Osteocyte (in vitro differentiated cells): ENCODE results near the gene XKR3. TPM values are rescaled to one million over a fixed set of nuclear protein-coding genes. Genes with fewer than 3 reads are reported as not detected.
"Not testable (repeated sequence)": the region's sequence is repeated elsewhere in the genome, so short reads cannot be mapped to it uniquely, and the experiment has no call there.

Experiments used
- DNase-seq: peaks from one replicate; pipeline ENCODE4 v3.0.0; 2021; ENCODE audit warnings: mixed read lengths; ENCODE audit not compliant: unreplicated experiment; ENCODE audit errors: extremely low spot score
- H3K27ac Mint-ChIP-seq: one replicate; pipeline ENCODE4 v1.8.0; 2021; ENCODE audit warnings: mild to moderate bottlenecking, mixed read lengths; ENCODE audit not compliant: unreplicated experiment
- H3K27me3 Mint-ChIP-seq: one replicate; pipeline ENCODE4 v1.8.0; 2021; ENCODE audit warnings: mixed read lengths; ENCODE audit not compliant: unreplicated experiment
- H3K36me3 Mint-ChIP-seq: one replicate; pipeline ENCODE4 v1.8.0; 2021; ENCODE audit warnings: mixed read lengths; ENCODE audit not compliant: unreplicated experiment
- H3K4me1 Mint-ChIP-seq: one replicate; pipeline ENCODE4 v1.8.0; 2021; ENCODE audit warnings: mixed read lengths; ENCODE audit not compliant: unreplicated experiment
- H3K4me3 Mint-ChIP-seq: one replicate; pipeline ENCODE4 v1.8.0; 2021; ENCODE audit warnings: mild to moderate bottlenecking, moderate library complexity, mixed read lengths; ENCODE audit not compliant: unreplicated experiment
- H3K9me3 Mint-ChIP-seq: one replicate; pipeline ENCODE4 v1.8.0; 2021; ENCODE audit warnings: mixed read lengths; ENCODE audit not compliant: unreplicated experiment
- total RNA-seq: library from RNA; stranded (reverse); gene quantifications from 2 replicates; pipeline ENCODE4 v1.2.1, GENCODE V29; 2021
- TF ChIP-seq, protein P1 (sequence below): fragments of 200-600 bp; sonication (generic); IDR thresholded peaks from 2 replicates; pipeline ENCODE4 v1.5.0; 2021; ENCODE audit warnings: antibody characterized with exemption, mild to moderate bottlenecking, moderate library complexity

XKR3 gene
- total RNA-seq, 1 donor from 2014 or later = not detected

DNA sequence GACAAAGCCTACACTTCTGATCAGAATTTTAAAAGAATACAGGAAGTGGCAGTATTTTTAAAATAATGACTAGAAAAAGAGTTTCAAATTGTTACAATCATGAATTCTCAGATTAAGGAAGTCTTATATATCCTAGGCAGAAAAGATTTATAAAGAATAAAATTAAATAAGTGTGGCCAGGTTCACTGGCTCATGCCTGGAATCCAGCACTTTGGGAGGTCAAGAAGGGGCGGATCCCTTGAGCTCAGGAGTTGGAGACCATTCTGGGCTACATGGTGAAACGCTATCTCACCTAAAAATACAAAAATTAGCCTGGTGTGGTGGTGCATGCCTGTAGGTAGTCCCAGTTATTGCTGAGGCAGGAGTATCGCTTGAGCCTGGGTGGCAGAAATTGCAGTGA lies 24.1 kb downstream of the XKR3 start:
- H3K4me3 Mint-ChIP-seq = no peak overlapping the region
- peaks cover 41% of the 10 kb centered on the region for H3K9me3 Mint-ChIP-seq
- no peak for DNase-seq
- H3K36me3 Mint-ChIP-seq = no peaks in the 10 kb centered on the region
- H3K27me3 Mint-ChIP-seq = no peaks in the 10 kb centered on the region
- no peak overlapping the region for H3K27ac Mint-ChIP-seq
- H3K4me1 Mint-ChIP-seq = no peaks in the 10 kb centered on the region
- TF ChIP-seq, protein P1, sequence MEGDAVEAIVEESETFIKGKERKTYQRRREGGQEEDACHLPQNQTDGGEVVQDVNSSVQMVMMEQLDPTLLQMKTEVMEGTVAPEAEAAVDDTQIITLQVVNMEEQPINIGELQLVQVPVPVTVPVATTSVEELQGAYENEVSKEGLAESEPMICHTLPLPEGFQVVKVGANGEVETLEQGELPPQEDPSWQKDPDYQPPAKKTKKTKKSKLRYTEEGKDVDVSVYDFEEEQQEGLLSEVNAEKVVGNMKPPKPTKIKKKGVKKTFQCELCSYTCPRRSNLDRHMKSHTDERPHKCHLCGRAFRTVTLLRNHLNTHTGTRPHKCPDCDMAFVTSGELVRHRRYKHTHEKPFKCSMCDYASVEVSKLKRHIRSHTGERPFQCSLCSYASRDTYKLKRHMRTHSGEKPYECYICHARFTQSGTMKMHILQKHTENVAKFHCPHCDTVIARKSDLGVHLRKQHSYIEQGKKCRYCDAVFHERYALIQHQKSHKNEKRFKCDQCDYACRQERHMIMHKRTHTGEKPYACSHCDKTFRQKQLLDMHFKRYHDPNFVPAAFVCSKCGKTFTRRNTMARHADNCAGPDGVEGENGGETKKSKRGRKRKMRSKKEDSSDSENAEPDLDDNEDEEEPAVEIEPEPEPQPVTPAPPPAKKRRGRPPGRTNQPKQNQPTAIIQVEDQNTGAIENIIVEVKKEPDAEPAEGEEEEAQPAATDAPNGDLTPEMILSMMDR = no peak

DNA sequence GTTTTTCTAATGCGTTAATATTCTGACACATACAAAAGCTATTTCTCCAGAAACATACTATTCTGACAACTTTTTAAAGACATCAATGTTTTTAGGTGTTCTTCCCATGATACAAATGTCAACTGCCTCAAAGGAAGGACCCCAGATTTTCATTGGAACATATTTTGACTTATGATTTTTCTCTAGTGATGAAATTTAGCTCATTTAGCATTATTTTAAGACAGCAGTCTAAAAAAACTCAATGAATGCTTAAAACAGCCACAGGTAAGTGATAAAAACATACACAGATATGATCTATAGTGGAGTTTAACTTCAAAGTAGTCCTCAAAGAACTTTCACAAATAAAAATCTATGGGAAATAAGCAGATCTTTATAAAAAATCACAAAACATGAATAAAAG lies 24.9 kb downstream of the XKR3 start:
- TF ChIP-seq, protein P1 = no peak
- Mint-ChIP-seq H3K4me1 (no peaks in the 10 kb centered on the region), H3K27me3 (no peaks in the 10 kb centered on the region), H3K27ac (no peak overlapping the region), H3K4me3 (no peak overlapping the region), H3K36me3 (no peaks in the 10 kb centered on the region), H3K9me3 (peaks cover 45% of the 10 kb centered on the region)
- DNase-seq = no peak

DNA sequence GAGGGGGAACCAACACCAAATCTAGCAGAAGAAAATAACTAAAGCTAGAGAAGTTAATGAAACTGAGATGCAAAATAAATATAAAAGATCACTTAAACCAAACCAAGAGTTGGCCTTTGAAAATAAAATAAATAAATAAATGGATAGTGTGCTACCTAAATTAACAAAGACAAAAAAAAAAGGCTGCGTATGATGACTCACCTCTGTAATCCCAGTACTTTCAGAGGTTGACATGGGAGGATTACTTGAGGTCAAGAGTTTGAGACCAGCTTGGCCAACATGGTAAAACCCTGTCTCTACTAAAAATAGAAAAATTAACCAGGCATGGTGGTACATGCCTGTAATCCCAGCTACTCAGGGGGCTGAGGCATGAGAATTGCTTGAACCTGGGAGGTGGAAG lies 29.7 kb downstream of the XKR3 start:
- H3K4me1 Mint-ChIP-seq, H3K4me3 Mint-ChIP-seq, H3K27ac Mint-ChIP-seq, H3K36me3 Mint-ChIP-seq, DNase-seq, H3K27me3 Mint-ChIP-seq: not testable (repeated sequence)
- peaks cover 62% of the 10 kb centered on the region for H3K9me3 Mint-ChIP-seq

DNA sequence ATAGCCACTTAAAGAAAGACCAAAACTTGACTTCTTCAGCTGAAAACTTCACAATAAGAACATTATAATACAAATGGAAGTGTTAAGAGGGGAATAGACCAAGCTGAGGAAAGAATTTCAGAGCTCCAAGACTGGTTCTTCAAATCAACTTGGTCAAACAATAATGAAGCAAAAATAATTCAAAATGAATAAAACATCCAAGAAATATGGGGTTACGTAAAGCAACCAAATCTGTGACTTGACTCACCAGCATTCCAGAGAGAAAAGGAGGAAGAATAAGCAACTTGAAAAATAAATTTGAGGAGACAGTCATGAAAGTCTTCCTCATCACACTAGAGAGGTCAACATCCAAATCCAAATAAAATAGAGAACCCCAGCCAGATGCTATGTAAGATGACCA lies 31.4 kb downstream of the XKR3 start:
- DNase-seq = no peak
- peaks cover 2% of the 10 kb centered on the region for H3K36me3 Mint-ChIP-seq
- H3K27me3 Mint-ChIP-seq = no peaks in the 10 kb centered on the region
- H3K4me3 Mint-ChIP-seq = no peak overlapping the region
- no peaks in the 10 kb centered on the region for H3K4me1 Mint-ChIP-seq
- H3K27ac Mint-ChIP-seq = no peak overlapping the region
- TF ChIP-seq, protein P1 = no peak
- peaks cover 52% of the 10 kb centered on the region for H3K9me3 Mint-ChIP-seq

DNA sequence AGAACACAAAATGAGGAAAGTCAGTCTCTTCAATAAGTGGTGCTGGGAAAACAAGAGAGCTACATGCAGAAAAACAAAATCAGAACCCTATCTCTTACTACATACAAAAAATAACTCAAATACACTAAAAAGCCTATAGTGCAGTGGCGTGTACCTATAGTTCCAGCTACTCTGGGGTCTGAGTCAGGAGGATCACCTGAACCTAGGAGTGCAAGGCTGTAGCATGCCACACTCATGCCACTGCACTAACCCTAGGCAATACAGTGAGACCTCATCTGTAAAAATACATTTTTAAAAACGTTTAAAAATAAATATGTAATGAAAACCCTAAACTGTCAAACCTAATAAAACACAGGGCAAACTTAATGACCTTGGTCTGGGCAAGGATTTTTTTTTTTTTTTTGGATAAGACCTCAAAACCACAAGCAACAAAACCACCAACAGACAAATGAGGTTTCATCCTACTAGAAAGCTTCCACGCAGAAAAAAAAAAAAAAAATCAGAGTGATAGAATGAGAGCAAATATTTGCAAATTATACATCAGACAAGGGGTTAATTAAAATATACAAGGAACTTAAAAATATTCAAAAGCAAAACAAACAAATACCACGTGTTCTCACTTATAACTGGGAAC lies 35.2 kb downstream of the XKR3 start:
- TF ChIP-seq, protein P1 = no peak
- Mint-ChIP-seq H3K9me3 (peaks cover 47% of the 10 kb centered on the region), H3K27me3 (no peaks in the 10 kb centered on the region), H3K4me1 (no peaks in the 10 kb centered on the region), H3K27ac (no peak overlapping the region), H3K4me3 (no peak overlapping the region), H3K36me3 (peaks cover 2% of the 10 kb centered on the region)
- no peak for DNase-seq

DNA sequence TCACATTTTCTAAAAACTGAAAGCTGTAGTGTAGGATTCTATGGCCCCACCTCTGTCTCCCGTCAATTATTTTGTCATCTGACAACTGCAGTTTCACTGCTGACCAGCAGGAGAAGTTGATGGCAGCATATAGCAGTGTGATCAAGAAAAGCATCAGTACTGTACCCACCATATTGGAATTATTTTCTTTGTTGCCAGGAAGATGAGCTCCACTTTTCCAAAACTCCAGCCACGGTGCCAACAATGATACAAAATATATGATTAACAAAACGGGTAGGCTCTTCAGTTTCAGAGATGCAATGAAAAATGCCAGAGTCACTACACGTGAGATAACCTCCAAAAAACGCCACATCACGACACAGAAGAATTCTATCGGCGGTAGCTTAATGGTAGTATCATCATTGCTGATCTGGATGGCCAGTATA lies 41.3 kb downstream of the XKR3 start:
- H3K4me1 Mint-ChIP-seq = no peaks in the 10 kb centered on the region
- peaks cover 50% of the 10 kb centered on the region for H3K9me3 Mint-ChIP-seq
- no peaks in the 10 kb centered on the region for H3K36me3 Mint-ChIP-seq
- TF ChIP-seq, protein P1 = no peak
- no peaks in the 10 kb centered on the region for H3K27me3 Mint-ChIP-seq
- H3K27ac Mint-ChIP-seq = no peak overlapping the region
- no peak overlapping the region for H3K4me3 Mint-ChIP-seq
- no peak for DNase-seq
